Measurements from ENCODE around the gene VGF. TPM values are rescaled to one million over a fixed set of nuclear protein-coding genes. Genes with fewer than 3 reads are reported as not detected.

Gene VGF
- total RNA-seq, 1 donor from 2014 or later: 4.2 TPM

DNA sequence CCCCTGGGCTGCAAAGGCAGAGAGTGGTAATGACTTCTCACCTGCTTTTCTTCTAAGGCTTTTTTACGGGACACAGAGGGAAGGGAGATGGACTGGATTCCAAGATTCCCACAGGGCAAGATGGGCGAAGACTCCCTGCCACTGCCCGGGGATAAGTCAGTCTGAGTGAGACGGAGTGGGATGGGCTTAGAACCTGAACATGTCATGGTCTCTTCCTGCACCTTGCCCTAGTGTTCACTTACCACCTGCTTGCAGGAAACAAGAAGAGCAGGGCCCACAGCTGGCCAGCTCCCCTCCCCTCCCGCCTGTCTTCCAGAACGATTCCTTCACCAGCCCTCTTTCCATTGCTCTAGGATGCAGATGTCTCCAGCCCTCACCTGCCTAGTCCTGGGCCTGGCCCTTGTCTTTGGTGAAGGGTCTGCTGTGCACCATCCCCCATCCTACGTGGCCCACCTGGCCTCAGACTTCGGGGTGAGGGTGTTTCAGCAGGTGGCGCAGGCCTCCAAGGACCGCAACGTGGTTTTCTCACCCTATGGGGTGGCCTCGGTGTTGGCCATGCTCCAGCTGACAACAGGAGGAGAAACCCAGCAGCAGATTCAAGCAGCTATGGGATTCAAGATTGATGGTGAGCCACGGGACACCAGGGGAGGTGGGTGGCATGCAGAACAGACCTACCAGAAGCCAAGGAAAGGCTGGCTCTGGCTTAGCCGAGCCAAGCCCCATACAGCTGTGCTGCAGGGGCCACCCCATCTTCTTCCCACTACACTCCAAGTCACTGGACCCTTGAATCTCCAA lies 37.1 kb downstream of the VGF start:
- H3K36me3 Mint-ChIP-seq: no peaks in the 10 kb centered on the region

DNA sequence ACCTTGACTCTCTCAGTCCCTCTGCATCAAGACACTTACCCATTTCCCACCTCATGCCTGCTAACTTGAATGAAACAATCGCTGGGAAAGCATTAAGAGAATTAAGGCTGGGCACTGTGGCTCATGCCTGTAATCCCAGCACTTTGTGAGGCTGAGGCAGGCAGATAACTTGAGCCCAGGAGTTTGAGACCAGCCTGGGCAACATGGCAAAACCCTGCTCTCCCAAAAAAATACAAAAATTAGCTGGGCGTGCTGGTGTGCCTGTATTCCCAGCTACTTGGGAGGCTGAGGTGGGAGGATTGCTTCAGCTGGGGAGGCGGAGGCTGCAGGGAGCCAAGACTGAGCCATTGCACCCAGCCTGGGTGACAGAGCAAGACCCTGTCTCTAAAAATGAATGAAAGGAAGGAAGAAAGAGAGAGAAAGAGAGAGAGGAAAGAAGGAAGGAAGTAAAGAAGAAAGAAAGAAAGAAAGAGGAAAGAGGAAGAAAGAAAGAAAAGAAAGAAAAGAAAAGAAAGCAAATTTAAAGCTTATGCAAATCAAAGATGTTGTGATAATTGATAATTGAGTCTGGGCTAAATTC lies 37.8 kb downstream of the VGF start:
- Mint-ChIP-seq H3K4me3 (peak overlapping the region; percentile 81), H3K27me3 (peaks cover 22% of the 10 kb centered on the region)

More for the DNA sequence above, 37.1 kb downstream of the VGF start:
- Mint-ChIP-seq H3K27me3 (peaks cover 20% of the 10 kb centered on the region), H3K9me3 (no peaks in the 10 kb centered on the region), H3K4me3 (no peak overlapping the region), H3K27ac (no peak overlapping the region), H3K4me1 (ENCODE audit: unreplicated experiment) (peaks cover 23% of the 10 kb centered on the region)
- no peak for DNase-seq (ENCODE audit: extremely low spot score, unreplicated experiment)
- TF ChIP-seq, protein P1, sequence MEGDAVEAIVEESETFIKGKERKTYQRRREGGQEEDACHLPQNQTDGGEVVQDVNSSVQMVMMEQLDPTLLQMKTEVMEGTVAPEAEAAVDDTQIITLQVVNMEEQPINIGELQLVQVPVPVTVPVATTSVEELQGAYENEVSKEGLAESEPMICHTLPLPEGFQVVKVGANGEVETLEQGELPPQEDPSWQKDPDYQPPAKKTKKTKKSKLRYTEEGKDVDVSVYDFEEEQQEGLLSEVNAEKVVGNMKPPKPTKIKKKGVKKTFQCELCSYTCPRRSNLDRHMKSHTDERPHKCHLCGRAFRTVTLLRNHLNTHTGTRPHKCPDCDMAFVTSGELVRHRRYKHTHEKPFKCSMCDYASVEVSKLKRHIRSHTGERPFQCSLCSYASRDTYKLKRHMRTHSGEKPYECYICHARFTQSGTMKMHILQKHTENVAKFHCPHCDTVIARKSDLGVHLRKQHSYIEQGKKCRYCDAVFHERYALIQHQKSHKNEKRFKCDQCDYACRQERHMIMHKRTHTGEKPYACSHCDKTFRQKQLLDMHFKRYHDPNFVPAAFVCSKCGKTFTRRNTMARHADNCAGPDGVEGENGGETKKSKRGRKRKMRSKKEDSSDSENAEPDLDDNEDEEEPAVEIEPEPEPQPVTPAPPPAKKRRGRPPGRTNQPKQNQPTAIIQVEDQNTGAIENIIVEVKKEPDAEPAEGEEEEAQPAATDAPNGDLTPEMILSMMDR (conservative IDR thresholded peaks at IDR 0.05): no peak

DNA sequence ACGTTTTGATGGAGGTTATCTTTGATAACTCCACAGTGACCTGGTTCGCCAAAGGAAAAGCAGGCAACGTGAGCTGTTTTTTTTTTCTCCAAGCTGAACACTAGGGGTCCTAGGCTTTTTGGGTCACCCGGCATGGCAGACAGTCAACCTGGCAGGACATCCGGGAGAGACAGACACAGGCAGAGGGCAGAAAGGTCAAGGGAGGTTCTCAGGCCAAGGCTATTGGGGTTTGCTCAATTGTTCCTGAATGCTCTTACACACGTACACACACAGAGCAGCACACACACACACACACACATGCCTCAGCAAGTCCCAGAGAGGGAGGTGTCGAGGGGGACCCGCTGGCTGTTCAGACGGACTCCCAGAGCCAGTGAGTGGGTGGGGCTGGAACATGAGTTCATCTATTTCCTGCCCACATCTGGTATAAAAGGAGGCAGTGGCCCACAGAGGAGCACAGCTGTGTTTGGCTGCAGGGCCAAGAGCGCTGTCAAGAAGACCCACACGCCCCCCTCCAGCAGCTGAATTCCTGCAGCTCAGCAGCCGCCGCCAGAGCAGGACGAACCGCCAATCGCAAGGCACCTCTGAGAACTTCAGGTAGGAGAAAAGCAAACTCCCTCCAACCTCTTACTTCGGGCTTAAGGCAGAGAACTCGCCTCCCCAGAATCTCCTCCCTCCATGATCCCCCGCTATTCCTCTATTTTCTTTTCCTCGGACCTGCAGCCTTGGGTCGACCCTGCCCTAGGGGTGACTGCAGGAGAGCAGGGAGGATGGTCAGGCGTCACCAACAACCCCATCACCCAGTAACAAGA lies 38.5 kb downstream of the VGF start, which contains the start of gene SERPINE1:
SERPINE1 (plus strand) TSS at position 454 of the 809 bp plus-strand sequence. CDS start 1,290 bp downstream, outside the sequence.
- TF ChIP-seq, protein P1 (conservative IDR thresholded peaks at IDR 0.05): peak; percentile 61
- no peak for DNase-seq (ENCODE audit: extremely low spot score, unreplicated experiment)
- Mint-ChIP-seq H3K4me3 (peak within 1 kb of the TSS; percentile 81), H3K27ac (no peak within 1 kb of the TSS), H3K9me3 (no peaks in the 10 kb centered on the region), H3K4me1 (ENCODE audit: unreplicated experiment) (peaks cover 29% of the 10 kb centered on the region), H3K27me3 (peaks cover 29% of the 10 kb centered on the region), H3K36me3 (no peaks in the 10 kb centered on the region)

More for the DNA sequence above, 37.8 kb downstream of the VGF start:
- Mint-ChIP-seq H3K36me3 (no peaks in the 10 kb centered on the region), H3K4me1 (ENCODE audit: unreplicated experiment) (peaks cover 22% of the 10 kb centered on the region), H3K9me3 (no peaks in the 10 kb centered on the region), H3K27ac (no peak overlapping the region)
- TF ChIP-seq, protein P1 (conservative IDR thresholded peaks at IDR 0.05): no peak
- DNase-seq (ENCODE audit: extremely low spot score, unreplicated experiment): no peak

DNA sequence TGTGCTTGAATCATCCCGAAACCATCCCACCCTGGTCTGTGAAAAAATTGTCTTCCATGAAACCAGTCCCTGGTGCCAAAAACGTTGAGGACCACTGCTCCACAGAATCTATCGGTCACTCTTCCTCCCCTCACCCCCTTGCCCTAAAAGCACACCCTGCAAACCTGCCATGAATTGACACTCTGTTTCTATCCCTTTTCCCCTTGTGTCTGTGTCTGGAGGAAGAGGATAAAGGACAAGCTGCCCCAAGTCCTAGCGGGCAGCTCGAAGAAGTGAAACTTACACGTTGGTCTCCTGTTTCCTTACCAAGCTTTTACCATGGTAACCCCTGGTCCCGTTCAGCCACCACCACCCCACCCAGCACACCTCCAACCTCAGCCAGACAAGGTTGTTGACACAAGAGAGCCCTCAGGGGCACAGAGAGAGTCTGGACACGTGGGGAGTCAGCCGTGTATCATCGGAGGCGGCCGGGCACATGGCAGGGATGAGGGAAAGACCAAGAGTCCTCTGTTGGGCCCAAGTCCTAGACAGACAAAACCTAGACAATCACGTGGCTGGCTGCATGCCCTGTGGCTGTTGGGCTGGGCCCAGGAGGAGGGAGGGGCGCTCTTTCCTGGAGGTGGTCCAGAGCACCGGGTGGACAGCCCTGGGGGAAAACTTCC lies 39.2 kb downstream of the VGF start:
- H3K27ac Mint-ChIP-seq: no peak overlapping the region
- no peak overlapping the region for H3K4me3 Mint-ChIP-seq

More for the DNA sequence above, 39.2 kb downstream of the VGF start:
- Mint-ChIP-seq H3K9me3 (no peaks in the 10 kb centered on the region), H3K36me3 (no peaks in the 10 kb centered on the region), H3K4me1 (ENCODE audit: unreplicated experiment) (peaks cover 30% of the 10 kb centered on the region), H3K27me3 (peaks cover 27% of the 10 kb centered on the region)
- no peak for DNase-seq (ENCODE audit: extremely low spot score, unreplicated experiment)
- TF ChIP-seq, protein P1 (conservative IDR thresholded peaks at IDR 0.05): no peak
